Neuronal stem cell (in vitro differentiated cells): Measurements from ENCODE around the gene WFDC5.

Source experiments
- DNase-seq: peaks from one replicate; pipeline ENCODE4 v3.0.0-alpha.2; 2013; ENCODE audit warnings: low spot score
- H2AFZ ChIP-seq: one replicate; pipeline ENCODE4 v1.6.1; 2013; ENCODE audit warnings: mild to moderate bottlenecking, low read length, inconsistent platforms
- H2AK5ac ChIP-seq: 2 replicates; pipeline ENCODE4 v1.6.1; 2013; ENCODE audit warnings: low read depth, mild to moderate bottlenecking, inconsistent platforms, low read length, moderate library complexity, mixed read lengths
- H2BK120ac ChIP-seq: 2 replicates; pipeline ENCODE4 v1.6.1; 2013; ENCODE audit warnings: low read depth, mild to moderate bottlenecking, inconsistent platforms, low read length, moderate library complexity, mixed read lengths
- H2BK12ac ChIP-seq: one replicate; pipeline ENCODE4 v1.6.1; 2013; ENCODE audit warnings: low read length, inconsistent platforms
- H2BK15ac ChIP-seq: 2 replicates; pipeline ENCODE4 v1.6.1; 2013; ENCODE audit warnings: mild to moderate bottlenecking, low read length, inconsistent platforms, mixed read lengths
- H2BK5ac ChIP-seq: one replicate; pipeline ENCODE4 v1.6.1; 2013; ENCODE audit warnings: inconsistent platforms, mild to moderate bottlenecking, low read length, moderate library complexity
- H3K14ac ChIP-seq: one replicate; pipeline ENCODE4 v1.6.1; 2013; ENCODE audit warnings: low read length, inconsistent platforms
- H3K18ac ChIP-seq: 2 replicates; pipeline ENCODE4 v1.6.1; 2013; ENCODE audit warnings: low read length, inconsistent platforms
- H3K23ac ChIP-seq: 2 replicates; pipeline ENCODE4 v1.6.1; 2013; ENCODE audit warnings: low read depth, mild to moderate bottlenecking, mixed read lengths, low read length, inconsistent platforms; ENCODE audit not compliant: poor library complexity
- H3K27ac ChIP-seq: replicated peaks from 3 replicates; pipeline ENCODE4 v1.5.1; 2013; ENCODE audit warnings: low read length, inconsistent platforms
- H3K27me3 ChIP-seq, 3 experiments: 2 replicates each; pipeline ENCODE4 v1.6.1; 2013; ENCODE audit warnings: low read length in 3 of 3, mild to moderate bottlenecking in 2 of 3, inconsistent platforms in 1 of 3, low read depth in 1 of 3, mixed read lengths in 1 of 3, moderate library complexity in 1 of 3; ENCODE audit not compliant: control insufficient read depth in 3 of 3, insufficient read depth in 3 of 3
- H3K36me3 ChIP-seq, 2 donors: replicated peaks in 1 of 2; 2 replicates each; pipeline ENCODE4 v1.6.1; 2013; ENCODE audit warnings: low read length in 2 of 2; ENCODE audit not compliant: control insufficient read depth in 2 of 2, insufficient read depth in 2 of 2
- H3K4ac ChIP-seq: 2 replicates; pipeline ENCODE4 v1.6.1; 2013; ENCODE audit warnings: inconsistent platforms, mild to moderate bottlenecking, low read length, moderate library complexity
- H3K4me1 ChIP-seq, 2 donors: 1 replicate in 1 of 2; 2 replicates in 1 of 2; pipeline ENCODE4 v1.6.1; 2013; ENCODE audit warnings: low read length in 2 of 2, low read depth in 1 of 2; ENCODE audit not compliant: control insufficient read depth in 2 of 2, insufficient read depth in 1 of 2
- H3K4me2 ChIP-seq: one replicate; pipeline ENCODE4 v1.6.1; 2013; ENCODE audit warnings: mild to moderate bottlenecking, low read length, inconsistent platforms; ENCODE audit not compliant: insufficient read depth, poor library complexity, severe bottlenecking
- H3K4me3 ChIP-seq, 2 donors: 2 replicates each; pipeline ENCODE4 v1.5.1; 2013; ENCODE audit warnings: low read length in 2 of 2, mild to moderate bottlenecking in 2 of 2, inconsistent platforms in 1 of 2, moderate library complexity in 1 of 2
- H3K79me1 ChIP-seq: one replicate; pipeline ENCODE4 v1.6.1; 2013; ENCODE audit warnings: low read depth, mild to moderate bottlenecking, inconsistent platforms, low read length, moderate library complexity
- H3K9ac ChIP-seq: one replicate; pipeline ENCODE4 v1.6.1; 2013; ENCODE audit warnings: mild to moderate bottlenecking, low read depth, low read length, inconsistent platforms; ENCODE audit not compliant: poor library complexity
- H3K9me3 ChIP-seq, 2 donors: replicated peaks in 1 of 2; 2 replicates each; pipeline versions ENCODE3 to v1.6.1; 2013; ENCODE audit warnings: low read length in 2 of 2, mild to moderate bottlenecking in 2 of 2, inconsistent platforms in 1 of 2, low read depth in 1 of 2, mixed read lengths in 1 of 2, moderate library complexity in 1 of 2; ENCODE audit not compliant: control insufficient read depth in 2 of 2, insufficient read depth in 1 of 2
- H4K8ac ChIP-seq: one replicate; pipeline ENCODE4 v1.6.1; 2013; ENCODE audit warnings: low read depth, mild to moderate bottlenecking, inconsistent platforms, low read length, moderate library complexity
- H4K91ac ChIP-seq: one replicate; pipeline ENCODE4 v1.6.1; 2013; ENCODE audit warnings: low read length, low read depth, mild to moderate bottlenecking, inconsistent platforms; ENCODE audit not compliant: poor library complexity
- WGBS, 2 donors: extraction: QIAGEN DNeasy Blood & Tissue Kit; methylation state at CpG; one replicate each; pipeline ENCODE4 v1.1.7; 2013; ENCODE audit warnings: missing lambda C conversion rate in 2 of 2, mixed read lengths in 1 of 2; ENCODE audit not compliant: insufficient read length in 2 of 2, insufficient replicate concordance in 1 of 2; ENCODE audit errors: extremely low coverage in 2 of 2; 5-methylcytosine and 5-hydroxymethylcytosine counted together

The WFDC5 gene

DNA sequence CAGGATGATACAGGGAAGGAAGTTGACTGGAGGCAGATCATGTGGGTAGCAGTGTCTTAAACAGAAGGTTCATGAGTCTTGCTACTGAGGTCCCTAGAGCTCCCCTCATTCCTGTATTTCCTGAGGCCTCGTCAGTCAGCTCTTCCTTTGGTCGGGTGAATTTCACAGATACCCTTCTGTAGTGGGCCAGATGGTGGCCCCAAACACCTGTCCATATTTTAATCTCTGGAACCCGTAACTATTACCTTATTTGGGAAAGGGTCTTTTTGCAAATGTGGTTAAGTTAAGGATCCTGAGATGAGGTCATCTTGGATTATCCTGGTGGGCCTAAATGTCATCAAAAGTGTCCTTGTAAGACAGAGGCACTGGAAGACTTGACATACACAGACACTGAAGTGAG lies 23.6 kb downstream of the WFDC5 start:
- no peak overlapping the region for H2AK5ac ChIP-seq
- H3K9ac ChIP-seq, result no peak overlapping the region
- H4K91ac ChIP-seq, result no peak overlapping the region

DNA sequence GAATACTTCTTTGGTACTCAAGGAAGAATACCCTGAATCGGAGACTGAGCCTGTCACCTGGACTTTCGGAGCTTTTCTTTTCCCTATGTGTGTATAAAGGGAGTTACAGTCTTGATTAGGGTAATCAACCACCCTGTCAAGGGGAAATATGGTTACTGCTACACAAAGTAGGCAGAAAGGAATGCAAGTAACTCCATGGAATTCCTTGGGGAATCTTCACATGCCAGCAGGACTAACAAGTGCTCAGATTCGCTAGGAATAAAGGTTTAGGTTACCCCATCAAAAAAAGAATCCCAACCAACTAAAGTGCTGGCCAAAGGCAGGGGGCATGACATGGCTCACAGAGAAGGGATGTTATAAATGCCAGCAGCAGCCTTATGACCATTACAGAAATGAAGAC lies 24.5 kb downstream of the WFDC5 start:
- Histone ChIP-seq H3K4ac (no peak overlapping the region), H2BK5ac (no peak overlapping the region), H3K9ac (no peak overlapping the region), H3K79me1 (no peaks in the 10 kb centered on the region), H2BK12ac (no peak overlapping the region), H4K8ac (no peak overlapping the region), H3K27me3 (no peaks in the 10 kb centered on the region), H3K9me3 (no peaks in the 10 kb centered on the region), H2AK5ac (no peak overlapping the region), H2BK15ac (no peak overlapping the region), H3K36me3 (no peaks in the 10 kb centered on the region), H3K23ac (no peak overlapping the region), H3K27ac (no peak overlapping the region), H3K14ac (no peak overlapping the region), H3K4me3 (no peak overlapping the region), H4K91ac (no peak overlapping the region), H2BK120ac (no peak overlapping the region), H2AFZ (no peak overlapping the region), H3K4me2 (no peak overlapping the region), H3K18ac (no peak overlapping the region), H3K4me1 (no peaks in the 10 kb centered on the region)
- WGBS, 2 donors, result no CpG with 5 or more reads among the region's 3 CpGs
- DNase-seq, result no peak

More for the DNA sequence above, 23.6 kb downstream of the WFDC5 start:
- Histone ChIP-seq H3K23ac (no peak overlapping the region), H3K9me3 (no peaks in the 10 kb centered on the region), H3K4ac (no peak overlapping the region), H3K27me3 (peaks cover 0 to under 1% (median 0%) of the 10 kb centered on the region in 3 experiments), H2BK12ac (no peak overlapping the region), H4K8ac (no peak overlapping the region), H3K36me3 (no peaks in the 10 kb centered on the region), H3K4me3 (no peak overlapping the region), H3K79me1 (no peaks in the 10 kb centered on the region), H3K14ac (no peak overlapping the region), H3K4me2 (no peak overlapping the region), H2BK15ac (no peak overlapping the region), H2BK120ac (no peak overlapping the region), H2AFZ (no peak overlapping the region), H3K27ac (no peak overlapping the region), H3K18ac (no peak overlapping the region), H3K4me1 (no peaks in the 10 kb centered on the region), H2BK5ac (no peak overlapping the region)
- no peak for DNase-seq
- no CpG with 5 or more reads among the region's 3 CpGs for WGBS, 2 donors

DNA sequence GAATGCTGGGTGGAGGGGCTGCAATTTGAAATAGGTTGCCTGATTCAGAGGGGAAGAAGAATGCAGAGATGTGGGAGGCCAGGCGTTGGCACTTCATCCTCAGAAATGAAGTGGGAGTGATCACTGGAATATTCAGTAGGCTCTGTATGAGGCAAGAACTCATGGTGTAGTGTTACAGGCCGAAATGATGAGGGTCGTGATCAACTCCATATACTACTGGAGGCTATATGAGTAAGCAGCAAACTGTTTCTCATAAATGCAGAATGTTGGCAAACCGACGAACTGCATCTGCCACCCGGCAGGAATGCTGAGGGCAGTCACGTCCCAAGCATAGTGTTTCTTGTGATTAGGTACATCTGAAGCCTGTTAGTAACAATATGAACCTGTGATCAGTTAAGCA lies 26.7 kb downstream of the WFDC5 start:
- H2BK5ac ChIP-seq, result no peak overlapping the region
- no peak overlapping the region for H3K4me2 ChIP-seq
- H3K4me1 ChIP-seq, result no peaks in the 10 kb centered on the region
- H3K4me3 ChIP-seq, result no peak overlapping the region
- H2AK5ac ChIP-seq, result no peak overlapping the region
- no peak overlapping the region for H3K23ac ChIP-seq
- no peaks in the 10 kb centered on the region for H3K9me3 ChIP-seq
- no peaks in the 10 kb centered on the region for H3K36me3 ChIP-seq
- no peak overlapping the region for H2BK15ac ChIP-seq
- H4K8ac ChIP-seq, result no peak overlapping the region
- no peak overlapping the region for H3K14ac ChIP-seq
- no CpG with 5 or more reads among the region's 7 CpGs for WGBS, 2 donors
- H3K9ac ChIP-seq, result no peak overlapping the region
- no peak overlapping the region for H3K27ac ChIP-seq
- H2BK120ac ChIP-seq, result no peak overlapping the region
- no peak overlapping the region for H3K18ac ChIP-seq
- H2AFZ ChIP-seq, result no peak overlapping the region
- H3K79me1 ChIP-seq, result no peaks in the 10 kb centered on the region
- H2BK12ac ChIP-seq, result no peak overlapping the region
- DNase-seq, result no peak
- no peak overlapping the region for H4K91ac ChIP-seq
- no peak overlapping the region for H3K4ac ChIP-seq
- H3K27me3 ChIP-seq, result no peaks in the 10 kb centered on the region

DNA sequence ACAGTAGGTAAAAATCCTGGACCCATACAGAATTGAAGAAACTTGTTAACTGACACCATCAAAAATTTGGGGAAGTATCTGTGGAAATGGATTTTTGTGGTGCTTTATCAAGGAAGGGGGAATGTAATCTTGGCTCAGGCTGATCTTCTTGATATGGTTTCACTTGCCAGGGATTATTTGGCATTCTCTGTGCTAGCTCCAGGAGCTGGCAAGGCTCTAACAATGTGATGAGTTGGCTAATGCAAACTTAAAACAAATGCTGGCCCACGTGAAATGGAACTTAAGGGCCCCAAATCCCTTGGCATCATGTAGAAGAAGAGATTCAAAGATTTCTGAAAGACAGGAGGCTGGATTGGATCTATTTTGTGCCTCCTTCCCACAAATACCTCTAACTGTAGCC lies 27.2 kb downstream of the WFDC5 start:
- H3K27ac ChIP-seq, result no peak overlapping the region
- H3K36me3 ChIP-seq, result peaks cover 0 to 2% of the 10 kb centered on the region in 2 donors
- no peak overlapping the region for H3K9ac ChIP-seq
- H3K79me1 ChIP-seq, result no peaks in the 10 kb centered on the region
- no peak overlapping the region for H2BK12ac ChIP-seq
- H3K27me3 ChIP-seq, result no peaks in the 10 kb centered on the region
- no peak overlapping the region for H2BK5ac ChIP-seq
- H3K4me1 ChIP-seq, result no peaks in the 10 kb centered on the region
- H2BK15ac ChIP-seq, result no peak overlapping the region
- no peak overlapping the region for H3K14ac ChIP-seq
- WGBS, 2 donors, result no CpG with 5 or more reads among the region's 1 CpG
- no peak overlapping the region for H3K4me3 ChIP-seq
- H4K91ac ChIP-seq, result no peak overlapping the region
- no peak overlapping the region for H3K4ac ChIP-seq
- no peak for DNase-seq
- H2AK5ac ChIP-seq, result no peak overlapping the region
- no peak overlapping the region for H3K4me2 ChIP-seq
- no peak overlapping the region for H2BK120ac ChIP-seq
- H3K9me3 ChIP-seq, result peaks cover 1 to 3% of the 10 kb centered on the region in 2 donors
- H4K8ac ChIP-seq, result no peak overlapping the region
- no peak overlapping the region for H3K23ac ChIP-seq
- H3K18ac ChIP-seq, result no peak overlapping the region
- no peak overlapping the region for H2AFZ ChIP-seq
